ENCODE results near the gene JAG2. TPM values are rescaled to one million over a fixed set of nuclear protein-coding genes. Genes with fewer than 3 reads are reported as not detected.

Gene JAG2
- total RNA-seq, 2 experiments from 2014 or later = 0.66 to 1.3 TPM

DNA sequence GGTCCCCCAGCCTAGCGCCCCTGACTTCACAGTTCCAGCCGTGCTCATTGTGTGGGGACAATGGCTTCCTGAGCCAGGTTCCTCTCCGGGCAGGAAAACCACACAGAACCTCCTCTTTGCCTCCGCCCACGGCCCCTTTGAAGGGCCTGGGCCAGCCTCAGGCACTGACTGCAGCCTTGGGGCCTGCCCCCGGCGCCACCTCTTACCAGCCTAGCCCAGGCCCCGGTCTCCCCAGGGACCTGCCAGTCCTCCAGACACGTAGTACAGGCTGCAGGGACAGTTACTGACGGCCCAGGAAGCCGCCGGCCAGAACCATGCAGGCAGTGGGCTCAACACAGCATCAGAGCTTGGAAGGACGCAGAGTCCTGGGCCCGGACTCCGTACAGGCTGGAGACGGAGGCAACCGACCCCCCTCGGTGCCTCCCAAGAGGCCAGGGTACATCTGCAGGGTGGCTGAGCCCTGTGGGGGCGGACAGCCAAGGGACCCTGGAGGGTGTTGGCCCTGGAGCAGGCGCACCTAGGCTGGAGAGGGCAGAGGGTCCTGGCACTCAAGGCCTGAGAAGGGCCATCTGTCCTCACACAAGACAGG lies 33.4 kb upstream of the JAG2 start:
- no peak overlapping the region for H3K27ac ChIP-seq (ENCODE audit: low read depth in 1 of 2, low read length in 2 of 2)
- no peak overlapping the region for H3K27ac Mint-ChIP-seq
- ChIA-PET CTCF (interaction anchor here (1.1 kb wide), 1 partner anchor 150 kb away, joined by 6 read pairs; no protein-coding TSS in a partner anchor), POLR2A (interaction anchor here (1.2 kb wide), 1 partner anchor 99 kb away, joined by 3 read pairs; the partner anchor contains the start of gene BRF1)
- no peak overlapping the region for H3K4me3 Mint-ChIP-seq
- peaks cover 42% of the 10 kb centered on the region for H3K27me3 Mint-ChIP-seq
- H3K36me3 Mint-ChIP-seq (ENCODE audit: low read depth) = no peaks in the 10 kb centered on the region
- DNase-seq (peak in 4 of 14 experiments; percentile 43 to 55 (median 46)), ATAC-seq (ENCODE audit: poor library complexity) (peak; percentile 50)
- H3K4me3 ChIP-seq (ENCODE audit: low read length) = no peak overlapping the region
- TF ChIP-seq, protein P1, sequence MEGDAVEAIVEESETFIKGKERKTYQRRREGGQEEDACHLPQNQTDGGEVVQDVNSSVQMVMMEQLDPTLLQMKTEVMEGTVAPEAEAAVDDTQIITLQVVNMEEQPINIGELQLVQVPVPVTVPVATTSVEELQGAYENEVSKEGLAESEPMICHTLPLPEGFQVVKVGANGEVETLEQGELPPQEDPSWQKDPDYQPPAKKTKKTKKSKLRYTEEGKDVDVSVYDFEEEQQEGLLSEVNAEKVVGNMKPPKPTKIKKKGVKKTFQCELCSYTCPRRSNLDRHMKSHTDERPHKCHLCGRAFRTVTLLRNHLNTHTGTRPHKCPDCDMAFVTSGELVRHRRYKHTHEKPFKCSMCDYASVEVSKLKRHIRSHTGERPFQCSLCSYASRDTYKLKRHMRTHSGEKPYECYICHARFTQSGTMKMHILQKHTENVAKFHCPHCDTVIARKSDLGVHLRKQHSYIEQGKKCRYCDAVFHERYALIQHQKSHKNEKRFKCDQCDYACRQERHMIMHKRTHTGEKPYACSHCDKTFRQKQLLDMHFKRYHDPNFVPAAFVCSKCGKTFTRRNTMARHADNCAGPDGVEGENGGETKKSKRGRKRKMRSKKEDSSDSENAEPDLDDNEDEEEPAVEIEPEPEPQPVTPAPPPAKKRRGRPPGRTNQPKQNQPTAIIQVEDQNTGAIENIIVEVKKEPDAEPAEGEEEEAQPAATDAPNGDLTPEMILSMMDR (IDR thresholded peaks at IDR 0.05) = no peak
- peaks cover 34% of the 10 kb centered on the region for H3K4me1 ChIP-seq (ENCODE audit: insufficient read depth, low read length)
- H3K27me3 ChIP-seq (ENCODE audit: control insufficient read depth in 1 of 2, insufficient read depth in 2 of 2, low read length in 2 of 2) = peaks cover 32 to 38% of the 10 kb centered on the region in 2 experiments
- H3K9me3 Mint-ChIP-seq = no peaks in the 10 kb centered on the region
- intact Hi-C loops (cut with DNase I, micrococcal nuclease) = loop anchor here (1.0 to 5.0 kb wide), 4 partner anchors 80 to 330 kb away; partner anchors contain the start of gene BRF1 (in 1 of the 2)
- H3K36me3 ChIP-seq (ENCODE audit: insufficient read depth, low read length) = no peaks in the 10 kb centered on the region
- peaks cover 0 to 6% of the 10 kb centered on the region in 2 experiments for H3K9me3 ChIP-seq (ENCODE audit: control insufficient read depth in 1 of 2, insufficient read depth in 1 of 2, low read length in 2 of 2)
- H3K4me1 Mint-ChIP-seq (ENCODE audit: low read depth) = peaks cover 9% of the 10 kb centered on the region

DNA sequence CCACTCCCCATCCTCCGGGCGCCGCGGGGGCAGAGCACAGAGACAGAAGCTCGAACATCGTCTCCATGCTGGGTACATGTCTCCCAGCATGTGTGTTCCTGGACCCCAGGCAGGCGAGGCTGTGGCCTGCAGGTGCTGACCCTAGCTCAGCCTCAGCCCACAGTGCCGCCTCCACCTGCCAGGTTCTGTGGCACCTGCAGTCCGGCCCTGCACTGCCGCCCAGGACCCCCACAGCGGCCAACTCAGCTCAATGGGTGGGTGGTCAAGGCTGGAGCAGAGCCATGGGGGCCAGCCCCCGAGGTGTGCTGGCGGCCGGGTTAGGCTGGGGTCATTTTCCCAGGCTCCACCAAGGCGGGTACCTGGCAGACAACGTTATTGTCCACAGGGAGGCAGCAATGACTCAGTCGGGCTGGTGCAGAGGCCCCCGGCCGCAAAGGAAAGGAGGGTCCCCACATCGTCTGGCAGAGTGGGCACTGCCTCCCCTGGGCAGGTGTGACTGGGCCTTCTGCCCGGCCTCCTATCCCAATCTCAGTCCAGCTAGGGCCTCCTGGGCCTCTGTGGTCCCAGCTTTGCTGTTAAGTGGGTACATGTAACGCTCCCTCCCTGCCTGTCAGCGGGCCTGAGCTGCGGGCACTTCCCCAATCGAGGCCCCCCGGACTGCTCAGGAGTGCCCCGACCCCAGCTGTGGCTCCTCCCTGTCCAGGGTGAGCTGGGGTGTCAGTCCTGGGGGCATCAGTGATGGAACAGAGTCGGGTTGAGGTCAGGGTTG lies 32.8 kb upstream of the JAG2 start:
- Histone ChIP-seq H3K27me3 (ENCODE audit: control insufficient read depth in 1 of 2, insufficient read depth in 2 of 2, low read length in 2 of 2) (peaks cover 39% of the 10 kb centered on the region in 2 experiments), H3K4me1 (ENCODE audit: insufficient read depth, low read length) (peaks cover 41% of the 10 kb centered on the region), H3K27ac (ENCODE audit: low read depth in 1 of 2, low read length in 2 of 2) (no peak overlapping the region), H3K9me3 (ENCODE audit: control insufficient read depth in 1 of 2, insufficient read depth in 1 of 2, low read length in 2 of 2) (peaks cover 0 to 6% of the 10 kb centered on the region in 2 experiments), H3K4me3 (ENCODE audit: low read length) (no peak overlapping the region), H3K36me3 (ENCODE audit: insufficient read depth, low read length) (no peaks in the 10 kb centered on the region)
- no peak for ATAC-seq (ENCODE audit: poor library complexity)
- Mint-ChIP-seq H3K4me3 (no peak overlapping the region), H3K36me3 (ENCODE audit: low read depth) (no peaks in the 10 kb centered on the region), H3K27me3 (peaks cover 43% of the 10 kb centered on the region), H3K4me1 (ENCODE audit: low read depth) (peaks cover 9% of the 10 kb centered on the region), H3K27ac (no peak overlapping the region), H3K9me3 (no peaks in the 10 kb centered on the region)
- DNase-seq = no peak
- ChIA-PET POLR2A (interaction anchor here (1.2 kb wide), 1 partner anchor 100 kb away, joined by 3 read pairs; the partner anchor contains the start of gene BRF1), CTCF (interaction anchor here (1.1 kb wide), 1 partner anchor 151 kb away, joined by 6 read pairs; no protein-coding TSS in a partner anchor)
- TF ChIP-seq, protein P1 (IDR thresholded peaks at IDR 0.05) = no peak
- intact Hi-C loops (cut with DNase I, micrococcal nuclease) = loop anchor here (5.0 kb wide), 3 partner anchors 81 to 331 kb away; partner anchors contain the start of gene BRF1 (in 1 of the 2)

DNA sequence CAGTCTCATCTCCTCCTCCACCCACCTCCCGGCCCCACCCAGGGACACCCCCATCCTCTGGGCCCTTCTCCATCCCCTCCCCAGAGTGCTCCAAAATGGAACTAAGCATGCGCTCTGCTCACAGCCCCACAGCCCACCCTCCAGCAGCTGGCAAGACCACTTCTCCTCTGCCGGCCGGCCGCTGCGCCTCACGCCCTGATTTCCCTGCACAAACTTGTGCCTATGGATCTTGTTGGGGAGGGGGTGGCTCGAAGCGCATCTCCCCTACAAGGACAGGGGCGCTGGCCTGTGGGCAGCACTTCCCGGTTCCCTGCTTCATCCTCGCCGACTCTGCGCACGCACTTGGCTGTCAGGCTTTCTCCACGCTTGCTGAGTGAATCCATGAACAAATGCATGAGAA lies 32.1 kb upstream of the JAG2 start:
- Histone ChIP-seq H3K27me3 (ENCODE audit: control insufficient read depth in 1 of 2, insufficient read depth in 2 of 2, low read length in 2 of 2) (peaks cover 45 to 46% of the 10 kb centered on the region in 2 experiments), H3K9me3 (ENCODE audit: control insufficient read depth in 1 of 2, insufficient read depth in 1 of 2, low read length in 2 of 2) (peaks cover 0 to 11% of the 10 kb centered on the region in 2 experiments), H3K36me3 (ENCODE audit: insufficient read depth, low read length) (no peaks in the 10 kb centered on the region), H3K4me3 (ENCODE audit: low read length) (no peak overlapping the region), H3K4me1 (ENCODE audit: insufficient read depth, low read length) (peaks cover 48% of the 10 kb centered on the region), H3K27ac (ENCODE audit: low read depth in 1 of 2, low read length in 2 of 2) (no peak overlapping the region)
- TF ChIP-seq, protein P1 (IDR thresholded peaks at IDR 0.05) = no peak
- H3K9me3 Mint-ChIP-seq = no peaks in the 10 kb centered on the region
- DNase-seq (no peak), ATAC-seq (ENCODE audit: poor library complexity) (no peak)
- intact Hi-C loops (cut with DNase I, micrococcal nuclease) = loop anchor here (5.0 kb wide), 3 partner anchors 82 to 332 kb away; partner anchors contain the start of gene BRF1 (in 1 of the 2)
- no peak overlapping the region for H3K27ac Mint-ChIP-seq
- H3K4me3 Mint-ChIP-seq = no peak overlapping the region
- peaks cover 46% of the 10 kb centered on the region for H3K27me3 Mint-ChIP-seq
- no peaks in the 10 kb centered on the region for H3K36me3 Mint-ChIP-seq (ENCODE audit: low read depth)
- POLR2A ChIA-PET = interaction anchor here (1.2 kb wide), 1 partner anchor 100 kb away, joined by 3 read pairs; the partner anchor contains the start of gene BRF1
- H3K4me1 Mint-ChIP-seq (ENCODE audit: low read depth) = peaks cover 12% of the 10 kb centered on the region
- CTCF ChIA-PET = no interaction called here

All from CD4-positive, alpha-beta T cell (primary cell).